Measurements from ENCODE around the gene MCC.
"Not testable (repeated sequence)": the region's sequence is repeated elsewhere in the genome, so short reads cannot be mapped to it uniquely, and the experiment has no call there.

The MCC gene

GRCh38 chr5:113421693-113422092 is 66.6 kb downstream of the MCC start:
- H3K36me3 ChIP-seq, result no peaks in the 10 kb centered on the region
- no peak overlapping the region for H3K27ac ChIP-seq
- TF ChIP-seq CTCF (IDR thresholded peaks at IDR 0.05; ENCODE audit: low read depth, low read length), result no peak
- no peak overlapping the region for H3K4me3 ChIP-seq (ENCODE audit: low read depth, low read length)
- no peaks in the 10 kb centered on the region for H3K9me3 ChIP-seq (ENCODE audit: severe bottlenecking)
- DNase-seq, result no peak
- H3K27me3 ChIP-seq (ENCODE audit: insufficient read depth, low read depth, severe bottlenecking), result no peaks in the 10 kb centered on the region

- Histone ChIP-seq H3K9me3 (ENCODE audit: severe bottlenecking) (no peaks in the 10 kb centered on the region), H3K27ac (no peak overlapping the region), H3K27me3 (ENCODE audit: insufficient read depth, low read depth, severe bottlenecking) (no peaks in the 10 kb centered on the region), H3K4me3 (ENCODE audit: low read depth, low read length) (no peak overlapping the region), H3K36me3 (no peaks in the 10 kb centered on the region)
- no peak for DNase-seq
- TF ChIP-seq CTCF (IDR thresholded peaks at IDR 0.05; ENCODE audit: low read depth, low read length), result no peak
These were observed 82.7 kb downstream of the MCC start for GRCh38 chr5:113405530-113405929.

GRCh38 chr5:113404269-113404668 is 84.0 kb downstream of the MCC start:
- no peak overlapping the region for H3K4me3 ChIP-seq (ENCODE audit: low read depth, low read length)
- no peak for TF ChIP-seq CTCF (IDR thresholded peaks at IDR 0.05; ENCODE audit: low read depth, low read length)
- H3K9me3 ChIP-seq (ENCODE audit: severe bottlenecking), result no peaks in the 10 kb centered on the region
- no peak overlapping the region for H3K27ac ChIP-seq
- no peaks in the 10 kb centered on the region for H3K36me3 ChIP-seq
- no peak for DNase-seq
- no peaks in the 10 kb centered on the region for H3K27me3 ChIP-seq (ENCODE audit: insufficient read depth, low read depth, severe bottlenecking)

- H3K27me3 ChIP-seq (ENCODE audit: insufficient read depth, low read depth, severe bottlenecking); H3K27ac ChIP-seq; DNase-seq; H3K36me3 ChIP-seq; H3K4me3 ChIP-seq (ENCODE audit: low read depth, low read length); H3K9me3 ChIP-seq (ENCODE audit: severe bottlenecking): not testable (repeated sequence)
These were observed 90.3 kb downstream of the MCC start for GRCh38 chr5:113397986-113398385.

GRCh38 chr5:113397046-113397445 is 91.2 kb downstream of the MCC start:
- Histone ChIP-seq H3K4me3 (ENCODE audit: low read depth, low read length) (no peak overlapping the region), H3K36me3 (no peaks in the 10 kb centered on the region), H3K9me3 (ENCODE audit: severe bottlenecking) (no peaks in the 10 kb centered on the region), H3K27me3 (ENCODE audit: insufficient read depth, low read depth, severe bottlenecking) (no peaks in the 10 kb centered on the region), H3K27ac (no peak overlapping the region)
- TF ChIP-seq CTCF (IDR thresholded peaks at IDR 0.05; ENCODE audit: low read depth, low read length), result no peak
- no peak for DNase-seq

- Histone ChIP-seq H3K36me3 (no peaks in the 10 kb centered on the region), H3K4me3 (ENCODE audit: low read depth, low read length) (no peak overlapping the region), H3K27me3 (ENCODE audit: insufficient read depth, low read depth, severe bottlenecking) (no peaks in the 10 kb centered on the region), H3K27ac (no peak overlapping the region), H3K9me3 (ENCODE audit: severe bottlenecking) (no peaks in the 10 kb centered on the region)
- no peak for DNase-seq
- TF ChIP-seq CTCF (IDR thresholded peaks at IDR 0.05; ENCODE audit: low read depth, low read length), result no peak
These were observed 93.6 kb downstream of the MCC start for GRCh38 chr5:113394658-113395057.
